Skeletal muscle tissue (tissue), 4 donors: ENCODE data around the gene MUC6. TPM values are rescaled to one million over a fixed set of nuclear protein-coding genes. Genes with fewer than 3 reads are reported as not detected.

Experiments
- H3K27ac ChIP-seq: one replicate; pipeline ENCODE4 v1.7.0; 2013; ENCODE audit warnings: mild to moderate bottlenecking, low read depth, low read length, inconsistent platforms
- H3K27me3 ChIP-seq, 3 donors: one replicate each; pipeline ENCODE4 v1.7.0; 2013; ENCODE audit warnings: low read length in 3 of 3; ENCODE audit not compliant: control insufficient read depth in 3 of 3, insufficient read depth in 3 of 3
- H3K36me3 ChIP-seq, 3 donors: one replicate each; pipeline ENCODE4 v1.7.0; 2013; ENCODE audit warnings: low read length in 3 of 3; ENCODE audit not compliant: control insufficient read depth in 3 of 3, insufficient read depth in 3 of 3
- H3K4me1 ChIP-seq, 3 donors: one replicate each; pipeline ENCODE4 v1.7.0; 2013; ENCODE audit warnings: low read length in 3 of 3, mild to moderate bottlenecking in 3 of 3; ENCODE audit not compliant: control insufficient read depth in 3 of 3, insufficient read depth in 3 of 3
- H3K4me3 ChIP-seq, 3 donors: one replicate each; pipeline ENCODE4 v1.7.0; 2013; ENCODE audit warnings: low read length in 3 of 3
- H3K9ac ChIP-seq, 3 donors: one replicate each; pipeline ENCODE4 v1.7.0; 2013; ENCODE audit warnings: low read length in 3 of 3, mild to moderate bottlenecking in 3 of 3, moderate library complexity in 2 of 3, low read depth in 1 of 3
- H3K9me3 ChIP-seq, 3 donors: one replicate each; pipeline ENCODE4 v1.7.0; 2013; ENCODE audit warnings: low read length in 3 of 3; ENCODE audit not compliant: control insufficient read depth in 3 of 3
- total RNA-seq: library from RNA; depleted of rRNA; stranded (reverse); fragments of >200 nt; gene quantifications from one replicate; pipeline ENCODE4 v1.2.3, GENCODE V29; 2014
- donor health status: Osteomylitis.

MUC6 gene
- total RNA-seq, 1 donor from 2014 or later: not detected

DNA sequence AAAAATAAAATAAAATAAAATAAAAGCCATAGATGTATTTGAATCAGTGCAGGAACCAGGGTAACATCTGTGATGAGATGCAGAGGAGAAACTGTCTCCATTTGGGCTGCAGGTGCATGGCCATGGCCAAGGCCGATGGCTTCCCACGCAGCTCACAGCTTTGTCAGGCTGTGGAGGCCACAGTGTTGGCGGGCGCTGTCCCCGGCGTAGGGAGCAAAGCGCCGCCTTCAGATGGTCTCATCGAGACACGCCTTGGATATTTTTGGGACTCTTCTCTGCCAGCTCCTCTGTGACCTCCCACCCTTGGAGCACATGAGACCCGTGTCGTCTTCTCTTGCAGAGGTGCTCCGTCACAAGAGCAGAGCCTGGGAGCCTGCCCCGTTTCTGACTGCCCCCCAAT is 38.6 kb downstream of the MUC6 start:
- H3K9ac ChIP-seq: no peak overlapping the region
- H3K9me3 ChIP-seq: no peaks in the 10 kb centered on the region
- H3K4me3 ChIP-seq: no peak overlapping the region
- no peak overlapping the region for H3K27ac ChIP-seq
- no peaks in the 10 kb centered on the region for H3K27me3 ChIP-seq
- peaks cover 45 to 51% (median 47%) of the 10 kb centered on the region in 3 donors for H3K36me3 ChIP-seq
- H3K4me1 ChIP-seq: no peaks in the 10 kb centered on the region

DNA sequence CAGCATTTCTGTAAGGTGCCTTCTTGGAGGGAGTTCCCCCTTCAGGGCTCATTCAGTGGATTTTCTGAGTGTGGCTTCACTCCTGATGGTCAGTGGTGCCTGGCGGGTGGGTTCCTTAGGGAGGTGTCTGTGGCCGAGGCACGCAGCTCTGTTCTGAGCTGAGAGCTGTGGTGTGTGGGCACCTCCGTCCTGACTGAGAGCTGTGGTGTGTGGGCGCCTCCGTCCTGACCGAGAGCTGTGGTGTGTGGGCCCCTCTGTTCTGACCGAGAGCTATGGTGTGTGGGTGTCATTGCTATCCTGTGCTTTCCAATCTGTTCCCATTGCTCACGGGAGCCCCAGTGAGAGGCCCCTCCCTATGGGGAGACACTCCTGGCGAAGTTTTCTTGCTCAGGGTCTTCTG is 39.8 kb downstream of the MUC6 start:
- H3K27me3 ChIP-seq: no peaks in the 10 kb centered on the region
- H3K4me1 ChIP-seq: no peaks in the 10 kb centered on the region
- H3K9ac ChIP-seq: no peak overlapping the region
- no peak overlapping the region for H3K4me3 ChIP-seq
- peaks cover 46 to 51% (median 49%) of the 10 kb centered on the region in 3 donors for H3K36me3 ChIP-seq
- no peaks in the 10 kb centered on the region for H3K9me3 ChIP-seq
- H3K27ac ChIP-seq: no peak overlapping the region

DNA sequence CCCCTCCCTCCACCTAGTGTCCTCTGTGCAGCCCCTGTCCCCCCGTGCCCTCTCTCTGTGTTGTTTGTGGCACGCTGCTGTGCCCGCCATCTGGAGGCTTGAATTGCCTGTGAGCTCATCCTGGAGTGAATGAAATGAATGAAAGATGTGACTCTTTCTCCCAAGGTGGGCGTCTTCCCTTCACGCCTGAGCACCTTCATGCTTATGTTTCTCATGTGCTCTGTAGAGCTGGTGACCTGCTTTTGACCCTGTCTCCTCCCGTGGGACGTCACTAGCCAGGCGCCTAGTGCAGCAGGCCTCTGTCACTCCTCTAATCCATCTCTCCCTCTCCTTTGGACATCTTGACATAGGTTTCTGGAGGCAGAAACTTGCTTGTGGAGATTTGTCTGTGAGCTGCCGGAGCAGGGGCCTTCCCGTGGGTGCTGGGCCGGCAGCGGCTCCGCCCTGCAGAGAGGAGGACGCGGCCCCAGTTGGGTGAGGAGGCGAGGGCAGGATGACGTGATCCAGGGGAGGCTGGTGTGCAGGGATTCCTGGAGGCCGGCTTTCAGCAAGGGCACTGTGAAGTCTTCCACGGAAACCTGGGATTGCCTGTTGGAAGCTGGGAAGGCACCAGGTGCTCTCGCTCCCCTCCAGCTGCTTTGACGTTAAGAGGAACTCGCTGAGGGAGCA is 40.6 kb downstream of the MUC6 start:
- Histone ChIP-seq H3K27ac (no peak overlapping the region), H3K27me3 (no peaks in the 10 kb centered on the region), H3K9me3 (no peaks in the 10 kb centered on the region), H3K9ac (no peak overlapping the region), H3K4me3 (no peak overlapping the region), H3K36me3 (peaks cover 41 to 43% (median 42%) of the 10 kb centered on the region in 3 donors), H3K4me1 (no peaks in the 10 kb centered on the region)

DNA sequence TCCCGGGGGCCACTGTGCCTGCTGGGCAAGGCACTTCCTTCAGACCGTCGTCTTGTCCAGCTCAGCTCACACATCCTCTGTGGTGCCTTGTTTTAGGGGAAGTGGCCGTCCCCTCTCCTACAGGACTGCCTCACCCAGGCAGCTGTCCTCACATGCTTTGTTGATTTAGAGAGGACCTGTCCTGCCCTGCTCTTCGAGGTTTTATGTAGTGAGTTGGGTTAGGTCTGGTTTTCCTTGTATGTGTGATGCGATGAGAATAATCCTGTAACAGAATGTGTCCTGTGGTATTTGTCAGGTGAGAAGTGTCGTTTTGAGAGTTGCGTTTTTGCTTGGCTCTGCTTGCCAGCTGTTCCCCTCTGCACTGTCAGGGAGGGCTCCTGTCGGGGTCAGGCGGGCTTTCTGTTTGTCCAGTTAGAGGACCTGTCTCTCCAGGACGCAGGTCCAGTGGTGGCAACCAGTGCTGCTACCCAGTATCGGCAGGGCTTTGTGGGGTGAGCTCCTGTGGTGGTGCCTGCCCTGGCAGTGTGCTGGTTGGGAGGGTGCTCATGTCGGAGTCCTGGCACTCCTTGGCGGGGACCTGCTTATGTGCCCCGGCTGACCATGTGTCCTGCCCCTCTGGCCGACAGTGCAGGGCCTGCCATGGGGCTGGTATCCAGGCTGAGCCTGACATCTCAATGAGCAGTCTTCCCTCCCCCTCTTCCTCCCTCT is 41.3 kb downstream of the MUC6 start:
- Histone ChIP-seq H3K27me3 (no peaks in the 10 kb centered on the region), H3K27ac (no peak overlapping the region), H3K36me3 (peaks cover 38 to 39% (median 38%) of the 10 kb centered on the region in 3 donors), H3K9ac (no peak overlapping the region), H3K4me1 (no peaks in the 10 kb centered on the region), H3K4me3 (no peak overlapping the region), H3K9me3 (no peaks in the 10 kb centered on the region)

DNA sequence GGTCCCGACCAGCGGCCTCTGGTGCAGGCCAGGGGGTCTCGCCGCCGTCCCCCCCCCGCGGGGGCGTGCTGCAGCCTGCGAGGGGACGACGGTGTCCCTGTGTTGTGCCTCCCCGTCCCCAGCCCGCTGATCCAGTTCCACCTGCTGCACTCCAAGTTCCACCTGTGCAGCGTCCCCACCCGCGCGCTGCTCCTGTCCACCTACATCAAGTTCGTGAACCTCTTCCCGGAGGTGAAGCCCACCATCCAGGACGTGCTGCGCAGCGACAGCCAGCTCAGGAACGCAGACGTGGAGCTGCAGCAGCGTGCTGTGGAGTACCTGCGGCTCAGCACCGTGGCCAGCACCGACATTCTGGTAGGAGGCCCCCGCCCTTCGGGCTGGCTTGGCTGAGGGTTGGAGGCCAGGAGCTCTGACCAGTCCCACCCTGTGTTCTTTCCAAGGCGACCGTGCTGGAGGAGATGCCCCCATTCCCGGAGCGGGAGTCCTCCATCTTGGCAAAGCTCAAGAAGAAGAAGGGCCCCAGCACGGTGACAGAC is 42.8 kb downstream of the MUC6 start:
- no peaks in the 10 kb centered on the region for H3K27me3 ChIP-seq
- H3K9ac ChIP-seq: no peak overlapping the region
- no peak overlapping the region for H3K4me3 ChIP-seq
- no peaks in the 10 kb centered on the region for H3K9me3 ChIP-seq
- H3K27ac ChIP-seq: no peak overlapping the region
- peaks cover 47 to 52% (median 47%) of the 10 kb centered on the region in 3 donors for H3K36me3 ChIP-seq
- H3K4me1 ChIP-seq: no peaks in the 10 kb centered on the region

DNA sequence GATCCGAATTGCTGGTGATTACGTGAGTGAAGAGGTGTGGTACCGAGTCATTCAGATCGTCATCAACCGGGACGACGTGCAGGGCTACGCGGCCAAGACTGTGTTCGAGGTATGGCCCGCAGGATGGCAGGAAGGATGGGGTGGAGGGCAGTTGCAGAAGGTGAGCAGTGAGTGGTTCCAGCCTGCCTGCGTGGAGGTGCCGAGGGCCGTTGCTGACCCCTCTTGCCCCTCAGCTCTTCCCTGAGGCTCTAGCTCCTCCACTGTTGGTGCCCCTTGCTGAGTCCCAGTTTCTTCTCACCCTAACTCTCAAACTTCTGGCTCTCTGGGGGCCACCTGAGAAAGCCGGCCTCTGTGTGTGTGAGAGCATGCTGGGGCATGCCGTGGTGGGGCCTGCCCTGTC is 43.9 kb downstream of the MUC6 start:
- H3K4me1 ChIP-seq: no peaks in the 10 kb centered on the region
- H3K4me3 ChIP-seq: no peak overlapping the region
- no peak overlapping the region for H3K9ac ChIP-seq
- H3K36me3 ChIP-seq: peaks cover 54 to 63% (median 59%) of the 10 kb centered on the region in 3 donors
- no peaks in the 10 kb centered on the region for H3K27me3 ChIP-seq
- H3K27ac ChIP-seq: no peak overlapping the region
- no peaks in the 10 kb centered on the region for H3K9me3 ChIP-seq

DNA sequence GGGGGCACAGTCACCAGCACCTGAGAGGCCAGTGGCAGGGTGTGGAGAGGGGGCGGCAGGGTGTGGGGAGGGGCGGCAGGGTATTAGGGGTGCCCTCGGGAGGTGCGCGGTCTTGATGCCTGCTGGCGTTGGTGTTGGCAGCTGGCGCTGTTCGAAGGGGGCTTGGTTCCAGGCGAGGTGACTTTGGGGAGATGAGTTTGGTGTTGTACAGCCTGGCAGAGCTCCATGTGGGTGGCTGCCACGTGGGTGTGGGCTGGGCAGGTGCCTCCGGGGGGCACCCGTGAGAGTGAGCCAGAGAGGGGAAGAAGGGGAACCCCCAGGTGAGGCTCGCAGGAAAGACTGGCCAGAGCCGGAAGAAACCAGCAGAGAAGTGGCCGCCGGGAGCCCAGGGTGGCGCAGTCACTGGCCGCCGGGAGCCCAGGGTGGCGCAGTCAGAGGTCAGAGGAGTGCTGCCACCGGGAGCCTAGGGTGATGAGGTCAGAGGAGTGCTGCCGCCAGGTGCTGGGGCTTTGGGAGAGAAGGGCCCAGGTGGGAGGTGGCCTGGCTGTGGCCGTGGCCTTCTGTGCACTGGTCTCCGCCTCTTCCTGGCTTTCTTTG is 44.7 kb downstream of the MUC6 start:
- Histone ChIP-seq H3K36me3 (peaks cover 59 to 66% (median 60%) of the 10 kb centered on the region in 3 donors), H3K4me3 (no peak overlapping the region), H3K4me1 (no peaks in the 10 kb centered on the region), H3K27me3 (no peaks in the 10 kb centered on the region), H3K9ac (no peak overlapping the region), H3K27ac (no peak overlapping the region), H3K9me3 (no peaks in the 10 kb centered on the region)

DNA sequence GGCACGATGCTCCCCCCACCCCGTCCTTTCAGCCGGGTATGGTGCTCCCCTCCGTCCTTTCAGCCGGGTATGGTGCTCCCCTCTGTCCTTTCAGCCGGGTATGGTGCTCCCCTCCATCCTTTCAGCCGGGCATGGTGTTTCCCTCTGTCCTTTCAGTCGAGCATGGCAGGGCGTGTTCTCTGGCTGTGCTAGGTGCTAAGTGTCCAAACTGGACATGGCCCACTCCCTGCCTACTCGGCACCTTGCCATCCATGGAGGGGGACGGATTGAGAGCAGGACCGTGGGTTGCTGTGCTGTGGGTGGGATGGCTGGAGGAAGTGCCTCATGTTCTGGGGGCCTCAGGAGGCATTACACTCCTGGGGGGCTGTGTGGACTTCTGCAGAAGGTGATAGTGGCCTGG is 45.5 kb downstream of the MUC6 start:
- peaks cover 62 to 70% (median 65%) of the 10 kb centered on the region in 3 donors for H3K36me3 ChIP-seq
- H3K4me3 ChIP-seq: no peak overlapping the region
- H3K9me3 ChIP-seq: no peaks in the 10 kb centered on the region
- no peak overlapping the region for H3K9ac ChIP-seq
- H3K27ac ChIP-seq: no peak overlapping the region
- peaks cover 0 to 2% (median 0%) of the 10 kb centered on the region in 3 donors for H3K4me1 ChIP-seq
- H3K27me3 ChIP-seq: no peaks in the 10 kb centered on the region

DNA sequence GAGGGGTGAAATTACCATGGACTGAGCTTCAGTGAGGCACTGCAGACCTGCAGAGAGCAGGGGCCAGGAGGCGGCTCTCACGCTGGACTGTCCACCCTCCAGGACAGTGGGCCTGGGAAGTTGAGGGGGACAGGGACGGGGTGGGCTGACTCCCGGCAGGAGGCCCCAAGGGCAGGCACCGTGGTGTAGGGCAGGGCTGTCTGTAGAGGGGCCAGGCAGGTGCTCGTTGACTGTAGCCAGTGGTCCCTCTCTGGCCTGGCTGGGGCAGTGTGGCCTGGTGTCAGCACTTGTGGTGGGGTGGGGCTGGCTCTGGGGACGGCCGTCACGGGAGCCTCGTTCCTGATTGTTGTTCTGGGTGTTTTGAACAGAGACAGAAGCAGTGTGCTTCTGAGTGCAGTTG is 46.4 kb downstream of the MUC6 start:
- H3K4me3 ChIP-seq: no peak overlapping the region
- H3K9me3 ChIP-seq: no peaks in the 10 kb centered on the region
- no peaks in the 10 kb centered on the region for H3K27me3 ChIP-seq
- peaks cover 65 to 74% (median 70%) of the 10 kb centered on the region in 3 donors for H3K36me3 ChIP-seq
- H3K9ac ChIP-seq: no peak overlapping the region
- no peak overlapping the region for H3K27ac ChIP-seq
- peaks cover 0 to 2% (median 0%) of the 10 kb centered on the region in 3 donors for H3K4me1 ChIP-seq

DNA sequence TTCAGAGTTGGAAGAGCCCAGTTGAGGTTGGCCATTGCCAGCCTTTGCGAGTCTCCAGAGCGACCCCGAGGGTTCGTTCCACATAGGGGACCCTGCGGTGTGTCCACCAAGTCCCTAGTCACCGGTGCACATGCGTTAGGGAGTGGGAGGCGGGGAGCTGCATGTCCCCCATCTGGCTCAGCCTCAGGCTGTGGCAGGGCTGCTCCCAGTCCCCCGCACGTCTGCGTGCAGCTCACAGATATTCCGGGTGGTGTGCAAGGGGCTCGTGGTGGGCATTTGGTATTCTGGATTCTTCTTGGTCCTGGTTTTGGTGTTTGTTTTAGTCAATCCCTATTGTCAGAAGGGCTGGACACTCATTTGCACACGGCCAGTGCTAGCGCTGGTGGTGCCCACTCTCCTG is 48.8 kb downstream of the MUC6 start:
- H3K9me3 ChIP-seq: no peaks in the 10 kb centered on the region
- H3K4me3 ChIP-seq: no peak overlapping the region
- H3K4me1 ChIP-seq: peaks cover 0 to 2% (median 0%) of the 10 kb centered on the region in 3 donors
- no peaks in the 10 kb centered on the region for H3K27me3 ChIP-seq
- peaks cover 58 to 66% (median 63%) of the 10 kb centered on the region in 3 donors for H3K36me3 ChIP-seq
- no peak overlapping the region for H3K9ac ChIP-seq
- H3K27ac ChIP-seq: no peak overlapping the region
